GM18505 (cell line): ENCODE results near the gene ITGAD.

Source experiments
- ATAC-seq: cut with Tn5 transposase; IDR thresholded peaks from one replicate; pipeline ENCODE4 v1.9.1; 2021; ENCODE audit not compliant: unreplicated experiment
- POLR2A ChIP-seq: IDR thresholded peaks from 4 replicates; pipeline ENCODE4 v1.6.1; 2011; ENCODE audit warnings: borderline replicate concordance; ENCODE audit not compliant: insufficient read depth, insufficient read length; ENCODE audit errors: extremely low read depth

Gene ITGAD

GRCh38 chr16:31458073-31458843 is 65.1 kb downstream of the ITGAD start:
- peak; percentile 56 for TF ChIP-seq POLR2A
- ATAC-seq, result peak; percentile 9

DNA sequence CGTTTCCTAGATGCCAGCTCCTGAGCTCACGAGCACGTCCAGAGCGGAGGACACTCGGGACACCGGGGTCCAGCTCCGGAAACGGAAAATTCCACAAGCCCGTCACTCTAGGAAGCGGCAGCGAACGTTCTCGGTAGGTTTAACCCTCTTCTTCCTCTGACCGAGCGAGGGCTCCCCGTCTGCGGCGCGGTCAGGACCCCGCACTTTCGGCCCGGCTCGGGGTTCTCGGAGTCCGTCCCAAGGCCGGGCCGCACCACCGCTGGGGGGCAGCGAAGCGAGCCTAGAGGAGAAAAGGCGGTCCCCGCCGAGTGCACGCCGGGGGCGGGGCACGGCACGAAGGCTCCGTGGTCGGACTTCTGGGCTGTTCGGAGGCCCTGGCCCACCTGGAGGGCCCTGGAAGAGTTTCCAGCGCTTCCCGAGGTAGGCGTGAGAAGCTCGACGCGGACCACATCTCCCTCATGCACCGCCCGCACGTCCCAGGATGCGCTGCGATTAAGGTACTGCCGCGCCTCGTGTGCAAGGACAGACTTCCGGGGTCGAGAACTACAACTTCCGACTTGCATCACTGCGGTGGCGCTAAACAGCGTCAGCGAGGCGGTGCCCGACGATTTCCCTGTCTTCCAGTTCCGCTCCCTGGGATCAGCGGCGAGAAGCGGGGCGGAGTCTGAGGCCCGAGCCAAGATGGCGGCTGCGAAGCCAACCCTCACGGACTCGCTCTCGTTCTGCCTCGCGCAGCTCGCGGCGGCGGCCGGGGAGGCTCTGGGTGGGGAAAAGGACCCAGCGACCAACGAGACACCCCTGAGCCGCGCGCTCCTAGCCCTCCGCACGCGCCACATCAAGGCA is 65.9 kb downstream of the ITGAD start, which contains the start of gene ARMC5:
Gene ARMC5, plus strand, starts transcription at position 658 of the 843 bp plus-strand sequence. Its CDS starts 24 bp downstream, at position 682.
- ATAC-seq, result peak; percentile 71
- TF ChIP-seq POLR2A, result peak; percentile 91

DNA sequence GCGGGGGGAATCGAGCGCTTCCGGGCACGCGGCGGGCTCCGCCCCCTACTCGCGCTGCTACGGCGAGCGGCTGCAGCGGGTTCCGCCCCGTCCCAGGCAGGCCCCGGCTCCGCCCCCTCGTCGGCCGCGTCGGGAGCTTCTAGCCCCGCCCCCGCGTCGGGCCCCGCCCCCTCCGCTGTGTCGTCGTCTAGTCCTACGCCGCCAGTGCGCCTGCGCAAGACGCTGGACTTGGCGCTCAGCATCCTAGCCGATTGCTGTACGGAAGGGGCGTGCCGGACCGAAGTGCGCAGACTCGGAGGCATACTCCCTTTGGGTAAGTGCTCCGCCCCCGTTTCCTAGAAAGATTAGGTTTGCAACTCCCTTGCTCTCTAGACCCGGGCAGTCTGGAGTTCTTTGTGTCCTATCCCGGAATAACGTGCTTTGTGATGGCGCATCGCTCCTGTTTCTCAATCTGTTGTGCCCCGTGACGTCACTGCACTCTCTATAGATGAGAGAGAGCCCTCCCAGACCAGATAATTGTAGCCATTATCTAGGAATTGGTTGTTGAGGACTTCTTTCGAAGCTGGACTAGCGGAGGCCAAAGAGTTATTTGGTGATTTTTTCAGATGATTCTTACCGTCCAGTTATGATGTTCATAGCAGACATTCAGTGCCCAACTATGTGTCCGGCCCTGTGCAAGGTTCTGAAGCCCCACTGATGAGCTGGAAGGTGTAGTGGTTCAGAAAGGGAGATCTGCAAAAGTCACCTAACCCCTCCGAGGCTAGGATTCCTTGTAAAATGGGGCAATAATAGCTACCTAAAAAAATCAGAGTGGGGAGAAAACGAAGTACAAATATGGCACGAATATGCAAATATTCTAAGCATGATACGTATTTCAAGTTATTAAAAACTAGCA is 66.8 kb downstream of the ITGAD start:
- TF ChIP-seq POLR2A, result no peak
- ATAC-seq, result peak; percentile 77

DNA sequence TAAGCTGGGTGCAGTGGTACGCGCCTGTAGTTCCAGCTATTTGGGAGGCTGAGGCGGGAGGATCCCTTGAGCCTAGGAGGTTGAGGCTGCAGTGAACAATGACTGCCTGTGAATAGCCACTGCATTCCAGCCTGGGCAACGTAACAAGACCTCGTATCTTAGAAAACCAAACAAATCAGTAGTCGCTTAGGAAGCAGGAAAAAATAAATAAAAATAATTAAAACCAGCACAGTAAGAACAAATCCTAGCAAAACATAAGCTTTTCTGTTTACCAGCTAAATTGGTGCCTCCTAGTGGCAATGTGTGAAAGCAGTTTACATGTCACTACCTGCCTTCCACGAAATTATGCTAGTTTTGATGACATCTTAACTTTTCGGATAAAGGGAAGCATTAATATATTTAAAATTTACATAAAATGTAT is 67.5 kb downstream of the ITGAD start:
- ATAC-seq, result no peak
- TF ChIP-seq POLR2A, result no peak

GRCh38 chr16:31461201-31461920 is 68.2 kb downstream of the ITGAD start:
- TF ChIP-seq POLR2A, result no peak
- ATAC-seq, result no peak

- no peak for ATAC-seq
- TF ChIP-seq POLR2A, result no peak
Observed at GRCh38 chr16:31461921-31462804, 69.0 kb downstream of the ITGAD start.

DNA sequence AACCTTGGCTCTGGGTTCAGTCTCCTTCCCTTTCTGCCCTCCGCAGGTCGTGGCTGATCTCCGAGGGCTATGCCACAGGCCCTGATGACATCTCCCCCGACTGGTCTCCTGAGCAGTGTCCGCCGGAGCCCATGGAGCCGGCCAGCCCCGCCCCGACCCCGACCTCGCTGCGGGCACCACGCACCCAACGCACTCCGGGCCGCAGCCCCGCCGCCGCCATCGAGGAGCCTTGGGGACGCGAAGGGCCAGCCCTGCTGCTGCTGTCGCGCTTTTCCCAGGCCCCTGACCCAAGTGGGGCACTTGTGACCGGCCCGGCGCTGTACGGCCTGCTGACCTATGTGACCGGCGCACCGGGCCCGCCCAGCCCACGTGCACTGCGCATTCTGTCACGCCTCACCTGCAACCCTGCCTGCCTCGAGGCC is 71.2 kb downstream of the ITGAD start:
- TF ChIP-seq POLR2A, result no peak
- no peak for ATAC-seq

DNA sequence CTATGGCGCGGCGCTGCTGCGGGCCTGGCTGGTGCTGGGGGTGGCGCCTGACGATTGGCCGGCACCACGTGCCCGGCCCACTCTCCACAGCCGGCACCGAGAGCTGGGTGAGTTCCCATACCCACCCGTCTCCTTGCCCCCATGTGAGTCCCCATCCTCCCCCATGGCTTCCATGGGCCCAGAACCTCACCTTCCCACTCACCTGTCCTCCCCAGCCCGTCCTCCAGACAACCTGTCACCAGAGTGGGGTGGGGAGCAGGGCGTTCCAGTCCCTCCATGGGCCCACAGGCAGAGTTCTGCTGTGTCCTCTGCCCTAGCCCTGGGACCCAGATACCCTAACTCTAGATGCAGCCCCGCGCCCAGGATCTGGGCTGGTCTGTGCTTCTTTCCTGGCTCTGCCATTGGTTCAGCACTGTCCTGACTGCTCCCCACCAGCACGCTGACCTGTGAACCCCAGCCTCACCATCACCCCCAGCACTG is 71.7 kb downstream of the ITGAD start:
- TF ChIP-seq POLR2A, result no peak

GRCh38 chr16:31465788-31466370 is 72.7 kb downstream of the ITGAD start:
- ATAC-seq, result no peak

More for the DNA sequence above, 71.7 kb downstream of the ITGAD start:
- no peak for ATAC-seq

GRCh38 chr16:31466381-31466841 is 73.3 kb downstream of the ITGAD start:
- no peak for ATAC-seq
- no peak for TF ChIP-seq POLR2A

More at GRCh38 chr16:31465788-31466370, 72.7 kb downstream of the ITGAD start:
- no peak for TF ChIP-seq POLR2A

DNA sequence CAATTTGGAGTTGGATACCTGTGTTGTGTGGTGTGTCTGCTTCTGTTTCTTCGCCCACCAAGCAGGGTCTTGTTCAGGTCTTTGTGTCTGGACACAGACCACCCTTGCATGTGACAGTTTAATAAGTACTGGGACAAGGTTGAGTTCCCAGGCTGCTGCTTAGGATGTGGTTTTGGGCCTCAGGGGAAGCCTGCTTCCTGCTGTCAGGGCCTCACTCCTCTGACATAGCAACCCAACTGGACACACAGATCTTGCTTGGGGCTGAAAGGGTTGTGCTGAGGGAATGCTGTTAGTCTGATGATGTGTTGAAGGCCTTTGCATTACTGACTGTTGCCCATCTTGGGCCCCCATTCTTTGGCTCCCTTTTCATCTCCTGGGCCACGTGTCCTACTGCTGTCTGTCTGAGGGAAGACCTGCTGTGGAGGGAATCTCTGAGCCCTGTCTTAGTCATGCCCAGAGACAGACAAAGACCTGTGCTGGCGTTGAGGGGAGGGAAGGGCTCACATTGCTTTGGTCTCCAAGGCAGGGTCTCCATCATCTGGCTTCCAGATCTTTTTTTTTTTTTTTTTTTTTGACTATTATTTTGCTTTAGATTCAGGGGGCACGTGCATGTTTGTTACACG is 74.1 kb downstream of the ITGAD start:
- TF ChIP-seq POLR2A, result no peak
- ATAC-seq, result no peak

- TF ChIP-seq POLR2A, result no peak
- ATAC-seq, result no peak
Observed at GRCh38 chr16:31467858-31468257, 74.7 kb downstream of the ITGAD start.
